Measurements from ENCODE around the gene ZSCAN29.
"Not testable (repeated sequence)": the region's sequence is repeated elsewhere in the genome, so short reads cannot be mapped to it uniquely, and the experiment has no call there.

Gene ZSCAN29

GRCh38 chr15:43370975-43371974 lies at the start of gene ZSCAN29, which contains the start of gene TUBGCP4:
TSS of gene ZSCAN29 (minus strand) at chr15:43371043. CDS start at chr15:43369913, 1,130 bp downstream.
TSS of gene TUBGCP4 (plus strand) at chr15:43371101. CDS start at chr15:43371355, 254 bp downstream.
- peak; percentile 96 for DNase-seq

- DNase-seq, result no peak
Measured at GRCh38 chr15:43420435-43420834, 49.6 kb upstream of the ZSCAN29 start.

GRCh38 chr15:43414196-43414595 lies 43.4 kb upstream of the ZSCAN29 start:
- DNase-seq, result no peak

- no peak for DNase-seq
Measured at GRCh38 chr15:43412096-43412495, 41.3 kb upstream of the ZSCAN29 start.

- no peak for DNase-seq
Measured at GRCh38 chr15:43410572-43411214, 39.9 kb upstream of the ZSCAN29 start.

GRCh38 chr15:43408789-43409188 lies 37.9 kb upstream of the ZSCAN29 start:
- no peak for DNase-seq

- DNase-seq, result no peak
Measured at GRCh38 chr15:43406808-43407207, 36.0 kb upstream of the ZSCAN29 start.

- no peak for DNase-seq
Measured at GRCh38 chr15:43406189-43406588, 35.3 kb upstream of the ZSCAN29 start.

- no peak for DNase-seq
Measured at GRCh38 chr15:43404130-43404529, 33.3 kb upstream of the ZSCAN29 start.

GRCh38 chr15:43403616-43404015 lies 32.8 kb upstream of the ZSCAN29 start:
- no peak for DNase-seq

- no peak for DNase-seq
Measured at GRCh38 chr15:43402255-43402654, 31.4 kb upstream of the ZSCAN29 start.

GRCh38 chr15:43393592-43393991 lies 22.7 kb upstream of the ZSCAN29 start:
- not testable (repeated sequence) for DNase-seq

- no peak for DNase-seq
Measured at GRCh38 chr15:43390723-43391122, 19.9 kb upstream of the ZSCAN29 start.

GRCh38 chr15:43383070-43383469 lies 12.2 kb upstream of the ZSCAN29 start:
- DNase-seq, result no peak

- no peak for DNase-seq
Measured at GRCh38 chr15:43382310-43382709, 11.5 kb upstream of the ZSCAN29 start.

GRCh38 chr15:43378601-43379000 lies 7.8 kb upstream of the ZSCAN29 start:
- DNase-seq, result no peak

GRCh38 chr15:43376017-43376705 lies 5.3 kb upstream of the ZSCAN29 start:
- peak; percentile 55 for DNase-seq

GRCh38 chr15:43370310-43370974 lies 401 bp downstream of the ZSCAN29 start:
- DNase-seq, result peak; percentile 76

GRCh38 chr15:43361313-43361903 lies 9.4 kb downstream of the ZSCAN29 start:
- no peak for DNase-seq

- DNase-seq, result no peak
Measured at GRCh38 chr15:43360821-43361220, 10.0 kb downstream of the ZSCAN29 start.

GRCh38 chr15:43352693-43353382 lies 18.0 kb downstream of the ZSCAN29 start:
- no peak for DNase-seq

- DNase-seq, result no peak
Measured at GRCh38 chr15:43347114-43347513, 23.7 kb downstream of the ZSCAN29 start.
